Measurements from ENCODE around the gene MTHFD1. TPM values are rescaled to one million over a fixed set of nuclear protein-coding genes. Genes with fewer than 3 reads are reported as not detected.

Gene MTHFD1
- total and polyA plus RNA-seq, 9 of the 15 experiments (the other 6 are each of a cell fraction or from before 2014, with no cell fraction given) = 66.7 to 158 (median 90.9) TPM

DNA sequence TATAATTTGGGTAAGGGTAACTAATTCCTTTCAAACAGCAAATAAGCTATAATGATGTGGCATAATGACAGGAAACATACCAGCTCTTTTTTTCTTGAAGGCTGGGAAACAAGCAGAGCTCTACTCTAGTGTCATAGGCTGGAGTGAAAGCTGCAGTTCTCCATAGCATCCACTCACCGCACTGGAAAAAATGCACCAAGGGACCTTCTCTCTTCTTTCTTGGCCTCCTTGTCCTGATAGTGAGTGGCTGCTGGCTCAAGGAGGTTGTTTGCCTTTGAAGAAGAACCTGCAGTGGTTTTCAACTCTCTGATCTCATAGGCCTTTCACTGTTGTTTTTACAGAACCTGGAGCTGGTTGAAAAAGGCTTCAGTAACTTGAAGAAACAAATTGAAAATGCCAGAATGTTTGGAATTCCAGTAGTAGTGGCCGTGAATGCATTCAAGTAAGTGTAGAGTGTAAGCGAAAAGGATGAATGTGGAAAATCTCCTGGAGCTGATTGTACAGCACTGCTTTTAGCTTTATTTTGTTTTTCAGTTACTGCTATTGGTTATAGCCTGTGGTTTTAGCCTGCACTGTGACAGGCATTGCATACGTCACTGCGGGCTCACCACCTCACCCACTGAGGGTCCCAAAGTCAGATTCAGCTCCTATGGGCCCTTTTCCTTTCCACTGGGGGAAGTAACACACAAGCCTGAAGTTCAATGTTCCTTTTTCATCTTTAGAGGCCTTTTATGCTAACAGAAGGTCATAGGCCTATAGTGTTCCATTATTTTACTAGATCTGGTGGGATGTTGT lies 59.9 kb downstream of the MTHFD1 start (continued):
- no peak for TF ChIP-seq KAT2B (IDR thresholded peaks at IDR 0.05; ENCODE audit: low read depth, low read length)
- TF ChIP-seq ZBTB34 (CRISPR knock-in tag; IDR thresholded peaks at IDR 0.05) = no peak
- no peak for TF ChIP-seq RBM34 (IDR thresholded peaks at IDR 0.05; ENCODE audit: borderline replicate concordance, insufficient read depth, low read length)

DNA sequence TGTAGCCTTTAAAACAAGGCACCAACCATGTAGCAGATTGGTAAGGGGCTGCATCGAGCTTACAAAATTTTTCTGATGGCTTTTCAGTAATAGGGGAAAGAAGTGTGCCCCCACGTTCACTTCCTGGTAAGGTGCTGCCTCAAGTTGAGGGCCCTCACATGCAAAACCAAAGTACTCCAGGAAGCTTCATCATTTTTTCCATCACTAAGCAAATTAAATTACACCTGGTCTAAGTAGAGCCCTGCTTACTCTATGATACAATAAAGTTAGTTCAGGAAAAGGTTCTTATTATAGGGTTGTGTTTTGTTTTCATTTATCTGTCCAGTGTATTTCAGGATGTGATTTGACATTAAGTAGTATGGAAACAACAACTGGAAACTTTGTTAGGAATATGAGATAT lies 62.1 kb downstream of the MTHFD1 start:
- FAIRE-seq (no peak), ATAC-seq (no peak), DNase-seq (ENCODE audit: extremely low read depth in 1 of 4, low spot score in 3 of 4) (no peak)
- Histone ChIP-seq H3K4me1 (replicated peaks in 1 of 2; ENCODE audit: control insufficient read depth in 2 of 2, insufficient read depth in 2 of 2, low read length in 2 of 2) (no peaks in the 10 kb centered on the region), H3K4me2 (ENCODE audit: insufficient read depth, low read length) (no peak overlapping the region), H3K79me2 (ENCODE audit: control insufficient read depth, insufficient read depth, low read length) (no peaks in the 10 kb centered on the region), H3K4me3 (no peak overlapping the region), H3K9me3 (replicated peaks; ENCODE audit: control insufficient read depth, insufficient read depth, low read depth, low read length) (no peaks in the 10 kb centered on the region), H2AFZ (ENCODE audit: low read depth, low read length) (no peak overlapping the region), H3K9ac (ENCODE audit: insufficient read depth in 1 of 2, low read depth in 2 of 2, low read length in 2 of 2) (no peak overlapping the region), H3K9me1 (ENCODE audit: control insufficient read depth, insufficient read depth, low read length) (no peaks in the 10 kb centered on the region), H3K27me3 (ENCODE audit: control insufficient read depth in 2 of 2, insufficient read depth in 2 of 2, low read length in 2 of 2) (no peaks in the 10 kb centered on the region), H3K36me3 (ENCODE audit: control insufficient read depth, insufficient read depth, low read length) (peaks cover 71% of the 10 kb centered on the region), H3K27ac (ENCODE audit: extremely low read depth, low read depth, low read length) (no peak overlapping the region), H4K20me1 (replicated peaks; ENCODE audit: control insufficient read depth, insufficient read depth, low read length) (no peaks in the 10 kb centered on the region)
- ChIA-PET POLR2A (interaction anchor here (0.7 to 1.1 kb wide), 2 partner anchors 9 to 12 kb away, joined by 3 read pairs; no protein-coding TSS in a partner anchor), CTCF (ENCODE audit: low intra/inter-chr PET ratio) (no interaction called here)
- BruUV-seq (replicated peaks) = no TSS peak
- TF ChIP-seq CBX1 (IDR thresholded peaks at IDR 0.05; ENCODE audit: low read depth) (no peak), ZNF507 (tag; conservative IDR thresholded peaks at IDR 0.05) (no peak)
- WGBS (ENCODE audit: insufficient coverage, low coverage, missing lambda C conversion rate) = 85% methylated on average over 2 of the region's 2 CpGs
- intact Hi-C loops (cut with micrococcal nuclease) = no loop called here
- in situ Hi-C loops (cut with MboI) = no loop called here
